Spleen (tissue), 7 donors: ENCODE data around the gene ETHE1.

Experiments used
- POLR2A ChIP-seq, 3 donors: fragments of 450-650 bp; IDR thresholded peaks; one replicate each; pipeline ENCODE4 v1.5.1; 2017; ENCODE audit warnings: antibody characterized with exemption in 3 of 3, mild to moderate bottlenecking in 1 of 3
- POLR2AphosphoS5 ChIP-seq, 3 donors: sonication (generic); formaldehyde crosslinking; IDR thresholded peaks; one replicate each; pipeline ENCODE4 v1.5.1; 2017; ENCODE audit warnings: antibody characterized with exemption in 3 of 3
- TF ChIP-seq, protein P1 (sequence below), 11 experiments: fragments of 200-600 bp in 7 of 11; fragments of 450-650 bp in 4 of 11; sonication (generic) in 4 of 11; IDR thresholded peaks in 8 of 11; conservative IDR thresholded peaks in 3 of 11; 1 replicate in 7 of 11; 2 replicates in 4 of 11; pipeline versions ENCODE4 v1.4.0 to v1.8.0; 2016 to 2021; ENCODE audit warnings: antibody characterized with exemption in 11 of 11, inconsistent platforms in 4 of 11, mild to moderate bottlenecking in 1 of 11
- donor health status: DM: no; HTN: no; CAD: no; lungs with moderate emphysema.
- donor health status: DM: no; HTN: no; CAD: no.
- donor health status: DM: no; HTN: no; CAD: no.

- TF ChIP-seq, protein P1, sequence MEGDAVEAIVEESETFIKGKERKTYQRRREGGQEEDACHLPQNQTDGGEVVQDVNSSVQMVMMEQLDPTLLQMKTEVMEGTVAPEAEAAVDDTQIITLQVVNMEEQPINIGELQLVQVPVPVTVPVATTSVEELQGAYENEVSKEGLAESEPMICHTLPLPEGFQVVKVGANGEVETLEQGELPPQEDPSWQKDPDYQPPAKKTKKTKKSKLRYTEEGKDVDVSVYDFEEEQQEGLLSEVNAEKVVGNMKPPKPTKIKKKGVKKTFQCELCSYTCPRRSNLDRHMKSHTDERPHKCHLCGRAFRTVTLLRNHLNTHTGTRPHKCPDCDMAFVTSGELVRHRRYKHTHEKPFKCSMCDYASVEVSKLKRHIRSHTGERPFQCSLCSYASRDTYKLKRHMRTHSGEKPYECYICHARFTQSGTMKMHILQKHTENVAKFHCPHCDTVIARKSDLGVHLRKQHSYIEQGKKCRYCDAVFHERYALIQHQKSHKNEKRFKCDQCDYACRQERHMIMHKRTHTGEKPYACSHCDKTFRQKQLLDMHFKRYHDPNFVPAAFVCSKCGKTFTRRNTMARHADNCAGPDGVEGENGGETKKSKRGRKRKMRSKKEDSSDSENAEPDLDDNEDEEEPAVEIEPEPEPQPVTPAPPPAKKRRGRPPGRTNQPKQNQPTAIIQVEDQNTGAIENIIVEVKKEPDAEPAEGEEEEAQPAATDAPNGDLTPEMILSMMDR (IDR thresholded peaks at IDR 0.05 in 8 of 11, conservative IDR thresholded peaks at IDR 0.05 in 3 of 11): no peak
- no peak for TF ChIP-seq POLR2AphosphoS5 (IDR thresholded peaks at IDR 0.05)
- no peak for TF ChIP-seq POLR2A (IDR thresholded peaks at IDR 0.05)
Observed at GRCh38 chr19:43499042-43499441, 28.0 kb downstream of the ETHE1 start.
